GM15510 (cell line): ENCODE measurements around the gene ACP1.

Source experiments
- POLR2A ChIP-seq: IDR thresholded peaks from 3 replicates; pipeline ENCODE4 v1.6.1; 2011; ENCODE audit warnings: borderline replicate concordance; ENCODE audit not compliant: insufficient read length; ENCODE audit errors: extremely low read depth

ACP1 gene

GRCh38 chr2:282371-283263, 17.9 kb downstream of the ACP1 start:
- TF ChIP-seq POLR2A, result no peak

- TF ChIP-seq POLR2A, result no peak
Observed at GRCh38 chr2:283996-284794, 19.4 kb downstream of the ACP1 start.

GRCh38 chr2:284896-285492, 20.2 kb downstream of the ACP1 start:
- TF ChIP-seq POLR2A, result no peak

- TF ChIP-seq POLR2A, result no peak
Observed at GRCh38 chr2:285531-285930, 20.8 kb downstream of the ACP1 start.

GRCh38 chr2:286035-286434, 21.3 kb downstream of the ACP1 start:
- TF ChIP-seq POLR2A, result no peak

- no peak for TF ChIP-seq POLR2A
Observed at GRCh38 chr2:286774-287392, 22.1 kb downstream of the ACP1 start.

GRCh38 chr2:287471-287885, 22.7 kb downstream of the ACP1 start:
- no peak for TF ChIP-seq POLR2A

- no peak for TF ChIP-seq POLR2A
Observed at GRCh38 chr2:287911-288757, 23.4 kb downstream of the ACP1 start, which contains the start of gene ALKAL2. Gene ALKAL2 (minus strand): TSS chr2:288091. CDS start chr2:287835, 256 bp downstream.

- TF ChIP-seq POLR2A, result no peak
Observed at GRCh38 chr2:288758-289361, 24.1 kb downstream of the ACP1 start.

- TF ChIP-seq POLR2A, result no peak
Observed at GRCh38 chr2:289362-290089, 24.8 kb downstream of the ACP1 start.

- no peak for TF ChIP-seq POLR2A
Observed at GRCh38 chr2:290090-290722, 25.5 kb downstream of the ACP1 start.

GRCh38 chr2:295090-295489, 30.3 kb downstream of the ACP1 start:
- TF ChIP-seq POLR2A, result no peak
